Liver (tissue), 2 donors: ENCODE data around the gene ELF4.

Experiments used
- TF ChIP-seq, protein P1 (sequence below): IDR thresholded peaks from 2 replicates; pipeline ENCODE4 v1.6.1; 2016; ENCODE audit warnings: antibody characterized with exemption
- TF ChIP-seq, protein P2 (sequence below): fragments of 150-350 bp; IDR thresholded peaks from 2 replicates; pipeline ENCODE4 v1.5.1; 2017; ENCODE audit warnings: improper control_type of control experiment, low read depth, low read length; ENCODE audit not compliant: missing input control
- donor health status: healthy.

DNA sequence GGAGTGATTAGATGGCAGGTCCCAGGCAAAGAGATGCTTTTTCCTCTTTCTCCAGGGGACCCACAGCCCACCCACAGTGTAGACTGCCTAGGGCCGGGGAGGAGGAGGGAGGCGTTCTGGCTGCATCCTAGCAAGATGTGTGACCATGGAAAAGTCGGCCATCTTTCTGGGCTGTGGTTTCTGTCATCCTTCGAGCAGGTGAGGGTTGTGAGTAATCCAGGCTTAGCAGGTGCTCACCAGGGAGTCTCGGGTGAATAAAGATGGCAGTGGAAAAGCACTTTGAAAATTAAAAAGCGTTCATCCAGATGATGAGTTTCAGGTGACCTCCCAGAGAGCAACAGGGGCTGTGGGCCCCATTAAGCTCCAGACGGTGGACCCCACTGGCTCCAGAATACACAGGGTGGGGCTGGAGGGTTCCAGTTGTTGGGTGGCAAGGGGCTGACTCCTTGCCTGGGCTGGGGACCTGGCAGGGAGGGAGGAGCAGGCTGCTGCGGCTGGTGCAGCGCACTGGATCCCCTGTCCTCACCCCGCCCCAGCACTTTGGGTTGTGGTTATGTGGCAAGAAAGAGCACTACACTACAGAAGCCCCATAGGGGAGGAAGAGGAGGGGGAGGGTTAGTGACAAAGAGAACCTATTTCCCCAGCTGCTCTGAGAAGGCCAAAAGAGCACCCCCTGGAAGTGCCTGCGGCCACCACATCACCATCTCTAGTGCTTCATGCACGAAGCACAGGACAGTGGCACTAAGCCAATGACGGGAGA lies 23.7 kb downstream of the ELF4 start:
- TF ChIP-seq, protein P1, sequence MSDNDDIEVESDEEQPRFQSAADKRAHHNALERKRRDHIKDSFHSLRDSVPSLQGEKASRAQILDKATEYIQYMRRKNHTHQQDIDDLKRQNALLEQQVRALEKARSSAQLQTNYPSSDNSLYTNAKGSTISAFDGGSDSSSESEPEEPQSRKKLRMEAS = no peak
- TF ChIP-seq, protein P2, sequence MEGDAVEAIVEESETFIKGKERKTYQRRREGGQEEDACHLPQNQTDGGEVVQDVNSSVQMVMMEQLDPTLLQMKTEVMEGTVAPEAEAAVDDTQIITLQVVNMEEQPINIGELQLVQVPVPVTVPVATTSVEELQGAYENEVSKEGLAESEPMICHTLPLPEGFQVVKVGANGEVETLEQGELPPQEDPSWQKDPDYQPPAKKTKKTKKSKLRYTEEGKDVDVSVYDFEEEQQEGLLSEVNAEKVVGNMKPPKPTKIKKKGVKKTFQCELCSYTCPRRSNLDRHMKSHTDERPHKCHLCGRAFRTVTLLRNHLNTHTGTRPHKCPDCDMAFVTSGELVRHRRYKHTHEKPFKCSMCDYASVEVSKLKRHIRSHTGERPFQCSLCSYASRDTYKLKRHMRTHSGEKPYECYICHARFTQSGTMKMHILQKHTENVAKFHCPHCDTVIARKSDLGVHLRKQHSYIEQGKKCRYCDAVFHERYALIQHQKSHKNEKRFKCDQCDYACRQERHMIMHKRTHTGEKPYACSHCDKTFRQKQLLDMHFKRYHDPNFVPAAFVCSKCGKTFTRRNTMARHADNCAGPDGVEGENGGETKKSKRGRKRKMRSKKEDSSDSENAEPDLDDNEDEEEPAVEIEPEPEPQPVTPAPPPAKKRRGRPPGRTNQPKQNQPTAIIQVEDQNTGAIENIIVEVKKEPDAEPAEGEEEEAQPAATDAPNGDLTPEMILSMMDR = no peak
